Thymus (tissue), 11 donors: ENCODE results near the gene LRR1. TPM values are rescaled to one million over a fixed set of nuclear protein-coding genes. Genes with fewer than 3 reads are reported as not detected.

ENCODE experiments used
- DNase-seq, 9 donors: peaks; one replicate each; pipeline ENCODE4 v3.0.0-alpha.2; 2013; ENCODE audit warnings: low spot score in 9 of 9, low read depth in 6 of 9, missing footprints in 1 of 9
- H3K27ac ChIP-seq, 2 donors: one replicate each; pipeline ENCODE4 v1.5.1; 2013; ENCODE audit warnings: control low read depth in 1 of 2, low read depth in 1 of 2, low read length in 1 of 2, mild to moderate bottlenecking in 1 of 2, moderate library complexity in 1 of 2
- H3K27me3 ChIP-seq, 2 donors: one replicate each; pipeline ENCODE4 v1.5.1; 2013; ENCODE audit warnings: low read length in 1 of 2; ENCODE audit not compliant: control insufficient read depth in 2 of 2, insufficient read depth in 1 of 2
- H3K36me3 ChIP-seq, 2 donors: one replicate each; pipeline ENCODE4 v1.5.1; 2013; ENCODE audit warnings: low read length in 1 of 2, mild to moderate bottlenecking in 1 of 2, moderate library complexity in 1 of 2; ENCODE audit not compliant: control insufficient read depth in 2 of 2, insufficient read depth in 2 of 2
- H3K4me1 ChIP-seq, 2 donors: one replicate each; pipeline ENCODE4 v1.5.1; 2013; ENCODE audit warnings: low read length in 2 of 2; ENCODE audit not compliant: control insufficient read depth in 2 of 2, insufficient read depth in 2 of 2
- H3K4me3 ChIP-seq, 2 donors: one replicate each; pipeline ENCODE4 v1.5.1; 2013; ENCODE audit warnings: low read length in 2 of 2, control low read depth in 1 of 2, mild to moderate bottlenecking in 1 of 2
- H3K9me3 ChIP-seq, 2 donors: one replicate each; pipeline ENCODE4 v1.5.1; 2013; ENCODE audit warnings: low read length in 1 of 2, mild to moderate bottlenecking in 1 of 2; ENCODE audit not compliant: control insufficient read depth in 2 of 2, insufficient read depth in 1 of 2
- WGBS: extraction: QIAGEN DNeasy Blood & Tissue Kit; methylation state at CpG from one replicate; pipeline ENCODE4 v1.1.7; 2013; 5-methylcytosine and 5-hydroxymethylcytosine counted together
- polyA plus RNA-seq: library from polyadenylated mRNA; stranded (reverse); fragments of 200-250 nt; gene quantifications from one replicate; pipeline ENCODE4 v1.2.3, GENCODE V29; 2013
- total RNA-seq: library from RNA; stranded (reverse); fragments of 120-200 nt; gene quantifications from one replicate; pipeline ENCODE4 v1.2.4, GENCODE V29; 2013
- donor health status: healthy.

Gene LRR1
- total and polyA plus RNA-seq, 2 donors, result 17.0 to 46.1 TPM

- no peak overlapping the region for H3K27ac ChIP-seq
- 95% methylated on average over 2 of the region's 2 CpGs for WGBS
- DNase-seq, result no peak
Observed at GRCh38 chr14:49659526-49660455, 61.1 kb downstream of the LRR1 start.

More at GRCh38 chr14:49659526-49660455, 61.1 kb downstream of the LRR1 start:
- Histone ChIP-seq H3K36me3 (no peaks in the 10 kb centered on the region), H3K4me1 (no peaks in the 10 kb centered on the region), H3K4me3 (no peak overlapping the region), H3K9me3 (no peaks in the 10 kb centered on the region), H3K27me3 (no peaks in the 10 kb centered on the region)

Other genes starting within 250 kb of the LRR1 start
- gene RPS29, start 12.6 kb upstream of the LRR1 start, total RNA-seq, result 6,328 TPM
- 5,388 TPM for gene RPS29, start 12.6 kb upstream of the LRR1 start, polyA plus RNA-seq
- gene RPL36AL, start 21.7 kb downstream of the LRR1 start, total RNA-seq, result 307 TPM
- 619 TPM for gene RPL36AL, start 21.7 kb downstream of the LRR1 start, polyA plus RNA-seq
- 36.1 TPM for gene MGAT2, start 21.9 kb downstream of the LRR1 start, total RNA-seq
- 29.9 TPM for gene MGAT2, start 21.9 kb downstream of the LRR1 start, polyA plus RNA-seq
- gene DNAAF2, start 36.3 kb downstream of the LRR1 start, total RNA-seq, result 7.3 TPM
- gene DNAAF2, start 36.3 kb downstream of the LRR1 start, polyA plus RNA-seq, result 9.0 TPM
- gene POLE2, start 89.3 kb downstream of the LRR1 start, total RNA-seq, result 19.3 TPM
- gene POLE2, start 89.3 kb downstream of the LRR1 start, polyA plus RNA-seq, result 3.4 TPM
- gene KLHDC1, start 94.2 kb downstream of the LRR1 start, total RNA-seq, result 3.9 TPM
- 7.6 TPM for gene KLHDC1, start 94.2 kb downstream of the LRR1 start, polyA plus RNA-seq
- 83.3 TPM for gene KLHDC2, start 169.2 kb downstream of the LRR1 start, total RNA-seq
- 69.4 TPM for gene KLHDC2, start 169.2 kb downstream of the LRR1 start, polyA plus RNA-seq